Activated CD4-positive, CD25-positive, alpha-beta regulatory T cell treated with anti-CD3 and anti-CD28 coated beads, Interleukin-2, amount 50 U/mL, for 16 hours (primary cell): Measurements from ENCODE around the gene PAN3.
"Not testable (repeated sequence)": the region's sequence is repeated elsewhere in the genome, so short reads cannot be mapped to it uniquely, and the experiment has no call there.

ENCODE experiments used
- DNase-seq: peaks from one replicate; pipeline ENCODE4 v3.0.0-alpha.2; 2020; ENCODE audit warnings: low read depth, low spot score

PAN3 gene, protein sequence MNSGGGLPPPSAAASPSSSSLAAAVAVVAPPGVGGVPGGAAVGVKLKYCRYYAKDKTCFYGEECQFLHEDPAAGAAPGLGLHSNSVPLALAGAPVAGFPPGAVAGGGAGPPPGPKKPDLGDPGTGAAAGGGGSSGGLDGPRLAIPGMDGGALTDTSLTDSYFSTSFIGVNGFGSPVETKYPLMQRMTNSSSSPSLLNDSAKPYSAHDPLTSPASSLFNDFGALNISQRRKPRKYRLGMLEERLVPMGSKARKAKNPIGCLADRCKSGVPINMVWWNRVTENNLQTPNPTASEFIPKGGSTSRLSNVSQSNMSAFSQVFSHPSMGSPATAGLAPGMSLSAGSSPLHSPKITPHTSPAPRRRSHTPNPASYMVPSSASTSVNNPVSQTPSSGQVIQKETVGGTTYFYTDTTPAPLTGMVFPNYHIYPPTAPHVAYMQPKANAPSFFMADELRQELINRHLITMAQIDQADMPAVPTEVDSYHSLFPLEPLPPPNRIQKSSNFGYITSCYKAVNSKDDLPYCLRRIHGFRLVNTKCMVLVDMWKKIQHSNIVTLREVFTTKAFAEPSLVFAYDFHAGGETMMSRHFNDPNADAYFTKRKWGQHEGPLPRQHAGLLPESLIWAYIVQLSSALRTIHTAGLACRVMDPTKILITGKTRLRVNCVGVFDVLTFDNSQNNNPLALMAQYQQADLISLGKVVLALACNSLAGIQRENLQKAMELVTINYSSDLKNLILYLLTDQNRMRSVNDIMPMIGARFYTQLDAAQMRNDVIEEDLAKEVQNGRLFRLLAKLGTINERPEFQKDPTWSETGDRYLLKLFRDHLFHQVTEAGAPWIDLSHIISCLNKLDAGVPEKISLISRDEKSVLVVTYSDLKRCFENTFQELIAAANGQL

DNA sequence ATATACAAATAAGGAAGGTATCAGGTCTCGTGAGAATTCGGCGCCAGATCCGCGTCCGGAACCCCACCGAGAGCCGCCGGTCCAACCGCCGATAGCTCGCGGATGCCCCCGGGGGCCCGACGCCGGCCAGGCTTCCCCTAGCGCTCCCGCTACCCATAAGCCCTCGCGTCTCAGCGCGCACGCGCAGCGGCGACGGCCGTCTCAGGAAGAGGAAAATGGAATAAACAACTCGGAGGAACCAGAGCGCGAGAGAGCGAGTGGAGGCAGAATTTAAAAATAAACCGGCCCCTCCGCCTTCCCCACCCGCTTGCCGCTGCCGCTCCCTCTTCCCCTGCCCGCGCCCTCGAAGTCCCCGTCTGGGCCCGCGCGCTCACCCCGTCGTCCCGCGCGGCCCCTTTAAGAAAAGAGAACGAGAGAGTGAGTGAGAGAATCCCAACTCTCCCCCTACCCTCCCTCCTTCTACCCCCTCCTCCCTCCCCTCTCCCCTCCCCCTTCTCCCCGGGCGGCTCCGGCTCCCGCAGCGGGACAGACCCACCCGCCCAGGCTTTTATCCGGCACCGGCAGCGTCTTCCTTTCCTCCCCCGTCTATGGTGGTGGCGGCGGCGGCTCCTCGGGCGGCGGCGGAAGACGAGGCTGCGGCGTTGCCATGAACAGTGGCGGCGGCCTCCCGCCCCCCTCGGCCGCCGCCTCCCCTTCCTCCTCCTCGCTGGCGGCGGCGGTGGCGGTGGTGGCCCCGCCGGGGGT lies at the start of gene PAN3:
PAN3 (plus strand) TSS at position 534 of the 744 bp plus-strand sequence; CDS start at position 647, 113 bp downstream.
- peak; percentile 81 for DNase-seq

DNA sequence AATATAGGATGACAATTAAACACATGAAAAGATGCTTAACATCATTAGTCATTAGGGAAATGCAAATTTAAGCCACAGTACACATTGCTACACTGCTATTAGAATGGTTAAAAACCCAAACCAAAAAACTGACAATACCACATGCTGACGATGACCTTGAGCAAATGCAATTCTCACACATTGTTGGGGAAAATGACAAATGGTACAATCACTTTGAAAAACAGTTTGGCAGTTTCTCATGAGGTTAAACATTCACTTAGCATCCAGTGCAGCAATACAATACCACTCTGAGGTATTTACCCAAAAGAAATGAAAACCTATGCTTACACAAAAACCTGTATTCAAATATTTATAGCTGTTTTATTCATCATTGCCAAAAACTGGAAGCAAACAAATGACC lies 49.3 kb upstream of the PAN3 start:
- DNase-seq, result no peak

DNA sequence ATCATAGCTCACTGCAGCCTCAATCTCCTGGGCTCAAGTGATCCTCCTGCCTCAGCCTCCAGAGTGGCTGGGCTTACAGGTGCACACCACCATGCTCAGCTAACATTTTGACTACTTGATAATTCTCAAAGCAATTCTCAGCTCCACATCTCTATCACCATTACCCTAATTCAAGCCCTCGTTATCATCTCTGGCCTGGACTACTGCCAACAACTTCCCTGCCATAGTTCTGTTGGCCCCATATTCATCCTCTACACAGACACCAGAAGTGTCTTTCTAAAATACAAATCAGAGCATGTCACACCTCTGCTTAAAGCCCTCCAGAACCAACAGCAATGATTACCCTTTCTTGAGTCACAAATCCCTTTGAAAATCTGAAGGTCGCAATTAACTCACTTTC lies 45.9 kb upstream of the PAN3 start:
- DNase-seq, result no peak

DNA sequence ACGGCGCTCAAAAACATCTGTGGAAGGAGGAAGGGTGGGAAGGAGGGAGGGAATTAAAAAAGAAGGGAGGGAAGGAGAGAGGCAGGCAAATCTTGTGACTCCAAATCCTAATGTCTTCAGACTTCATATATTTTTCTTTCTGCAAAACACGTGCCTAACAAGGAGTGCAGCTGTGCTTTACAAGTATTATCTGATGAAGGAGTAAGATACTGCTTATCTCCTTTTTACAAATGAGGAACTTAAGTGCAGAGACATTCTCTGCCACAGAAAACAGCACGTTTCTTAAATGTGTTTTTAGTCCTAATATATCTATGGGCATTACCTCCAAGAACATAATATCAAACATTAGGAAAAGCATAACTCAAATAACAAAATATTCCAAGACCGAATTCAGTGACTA lies 44.5 kb upstream of the PAN3 start:
- no peak for DNase-seq

DNA sequence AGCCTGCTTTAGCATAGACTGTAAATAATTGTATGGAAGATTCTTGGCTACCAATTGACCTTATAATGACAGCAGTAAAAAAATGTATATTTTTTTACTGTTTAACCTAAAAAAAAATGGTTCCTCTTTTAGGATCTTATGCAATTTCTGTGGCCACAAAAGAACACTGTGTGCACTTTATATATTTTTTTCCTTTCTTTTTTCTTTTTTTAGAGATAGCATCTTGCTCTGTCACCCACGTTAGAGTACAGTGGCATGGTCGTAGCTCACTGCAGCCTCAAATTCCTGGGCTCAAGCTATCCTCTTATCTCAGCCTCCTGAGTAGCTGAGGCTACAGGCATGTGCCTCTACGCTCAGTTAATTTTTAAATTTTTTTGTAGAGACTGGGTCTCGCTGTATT lies 44.0 kb upstream of the PAN3 start:
- no peak for DNase-seq

DNA sequence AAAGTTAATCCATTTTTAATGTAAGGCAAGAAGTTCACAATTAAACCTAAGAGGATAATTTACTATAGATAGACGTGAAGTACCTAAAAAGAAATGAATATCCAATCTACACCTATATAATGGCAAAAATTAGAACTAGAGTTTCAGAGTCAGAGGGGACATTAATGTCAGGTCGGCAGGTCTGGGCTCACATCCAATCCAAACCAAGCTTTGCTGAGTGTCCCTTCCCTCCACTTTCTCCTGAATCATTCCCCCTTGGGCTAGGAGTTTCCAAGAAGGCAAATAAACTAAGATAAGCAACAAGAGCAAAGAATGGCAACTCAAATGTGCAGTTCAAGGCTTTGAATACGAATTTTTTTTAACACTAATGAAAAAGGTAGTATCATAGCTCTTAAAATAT lies 40.8 kb upstream of the PAN3 start:
- no peak for DNase-seq

DNA sequence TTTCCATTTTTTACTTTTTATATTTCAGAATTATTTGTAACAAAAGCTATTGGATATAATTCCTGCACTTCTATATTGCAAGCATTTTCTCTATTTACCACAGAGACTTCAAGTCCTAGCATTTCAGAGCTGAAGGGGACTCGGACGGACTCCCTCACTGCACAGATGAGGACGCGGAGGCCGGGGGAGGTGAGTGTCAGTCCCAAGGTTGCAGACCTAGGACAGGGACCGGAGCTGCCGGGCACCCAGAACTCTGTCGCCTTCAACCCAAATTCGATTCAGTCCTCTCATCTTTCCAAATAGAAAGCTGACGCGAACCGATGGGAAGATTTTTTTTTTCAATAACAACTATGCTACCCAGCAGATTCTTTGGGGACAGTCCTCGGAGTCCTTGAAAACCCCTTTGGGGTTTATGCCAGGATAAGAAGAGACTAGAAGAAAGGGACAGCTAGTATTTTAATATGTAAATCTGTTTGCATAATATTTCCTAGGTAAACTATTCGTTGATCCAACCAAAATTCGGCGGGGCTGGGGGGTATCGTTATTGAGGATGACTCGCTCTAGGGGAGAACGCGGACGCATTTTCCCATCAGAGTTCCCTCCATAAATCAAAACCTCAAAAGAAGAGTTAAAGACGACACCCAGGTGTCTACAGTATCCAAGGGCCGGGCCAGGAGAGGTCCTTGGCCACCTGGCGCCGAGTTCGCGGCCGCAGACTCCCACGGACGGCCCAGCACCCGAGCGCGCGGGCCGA lies 38.8 kb upstream of the PAN3 start:
- no peak for DNase-seq

DNA sequence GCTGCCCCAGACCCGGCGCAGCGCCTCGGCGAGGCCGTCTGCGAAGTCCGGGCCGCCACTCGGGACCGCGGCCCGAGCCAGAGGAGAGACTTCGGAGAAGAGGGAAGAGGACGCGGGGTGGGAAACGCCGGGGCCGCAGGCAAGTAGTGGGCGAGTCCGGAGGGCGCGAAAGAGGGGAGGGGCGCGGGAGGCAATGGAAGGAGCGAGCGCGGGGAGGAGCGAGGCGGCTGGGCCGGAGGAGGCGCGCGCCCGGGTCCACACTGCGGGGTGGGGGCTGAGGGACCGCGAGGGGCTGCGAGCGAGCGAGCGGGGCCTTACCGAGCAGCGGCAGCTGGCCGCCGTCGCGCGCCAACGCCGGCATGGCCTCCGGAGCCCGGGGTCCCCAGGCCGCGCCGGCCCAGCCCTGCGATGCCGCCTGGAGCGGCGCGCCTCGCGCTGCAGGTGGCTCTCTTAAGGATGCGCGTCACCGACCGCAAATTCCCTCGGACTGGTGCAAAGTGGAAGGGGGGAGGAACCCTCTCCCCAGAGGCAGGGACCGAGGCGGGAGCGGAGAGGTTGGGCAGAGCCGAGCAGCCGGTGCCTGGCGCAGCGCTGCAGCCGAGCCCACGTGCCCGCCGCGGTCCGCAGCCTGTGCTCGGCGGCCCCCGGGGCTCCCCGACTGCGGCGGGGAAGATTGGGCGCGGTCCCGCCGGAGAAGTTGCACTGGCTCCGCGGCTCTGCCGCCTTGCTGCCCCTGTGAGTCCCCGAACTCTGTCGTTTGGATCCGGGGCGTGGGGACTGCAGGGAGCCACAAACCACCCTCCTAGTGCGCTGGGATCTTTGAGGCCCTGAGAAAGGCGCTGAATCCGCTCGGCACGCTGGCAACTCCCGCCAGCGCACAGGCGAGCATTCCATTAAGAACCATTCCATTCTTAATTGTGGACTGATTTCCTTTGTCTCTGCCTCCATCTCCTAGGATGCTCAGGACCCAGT lies 37.9 kb upstream of the PAN3 start, which contains the start of gene FLT3:
FLT3 (minus strand) TSS at position 427 of the 972 bp plus-strand sequence; CDS start at position 361, 66 bp downstream.
- DNase-seq, result no peak

DNA sequence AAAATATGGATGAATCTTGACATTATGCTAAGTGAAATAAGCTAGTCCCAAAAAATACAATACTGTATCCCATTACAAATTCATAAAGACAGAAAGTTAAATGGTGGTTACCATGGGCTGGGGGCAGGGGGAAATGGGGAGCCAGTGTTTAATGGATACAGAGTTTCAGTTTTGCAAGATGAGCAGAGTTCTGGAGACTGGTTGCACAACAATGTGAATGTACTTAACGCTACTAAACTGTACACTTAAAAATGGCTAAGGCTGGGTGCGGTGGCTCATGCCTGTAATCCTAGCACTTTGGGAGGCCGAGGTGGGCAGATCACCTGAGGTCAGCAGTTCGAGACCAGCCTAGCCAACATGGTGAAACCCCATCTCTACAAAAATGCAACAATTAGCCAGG lies 36.5 kb upstream of the PAN3 start:
- DNase-seq, result not testable (repeated sequence)

DNA sequence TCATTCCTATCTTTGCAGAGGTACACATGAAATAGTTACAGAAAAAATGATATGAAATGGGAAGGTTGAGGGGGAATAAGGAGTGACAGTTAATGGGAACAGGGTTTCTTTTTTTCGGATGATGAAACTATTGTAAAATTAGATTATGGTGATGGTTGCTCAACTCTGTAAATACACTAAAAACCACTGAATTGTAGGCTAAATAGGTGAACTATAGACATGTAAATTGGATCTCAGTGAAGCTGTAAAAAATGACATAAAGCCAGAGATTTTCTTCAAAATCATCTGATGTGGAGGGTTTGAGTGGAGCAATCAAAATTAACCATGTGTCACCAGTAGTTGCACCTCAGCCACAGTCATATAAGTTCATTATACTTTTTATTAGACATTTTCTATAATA lies 31.4 kb upstream of the PAN3 start:
- DNase-seq, result no peak

DNA sequence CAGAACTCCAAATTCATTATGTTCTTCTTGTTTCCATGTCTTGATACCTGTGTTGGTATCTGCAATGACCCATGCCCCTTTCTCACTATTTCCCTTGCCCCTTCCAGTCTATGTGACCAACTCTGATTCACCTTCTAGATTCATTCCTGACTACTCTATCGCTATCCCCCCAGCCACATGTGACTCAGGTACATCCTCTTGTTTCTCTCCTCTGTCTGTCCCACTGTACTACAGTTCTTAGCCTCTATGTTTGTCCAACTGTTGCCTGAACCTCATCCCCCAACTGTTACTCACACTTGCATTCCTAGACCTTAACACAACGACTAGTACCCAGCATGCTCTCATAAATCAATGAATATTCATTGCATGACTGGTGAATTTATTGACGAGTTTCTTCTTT lies 27.9 kb upstream of the PAN3 start:
- DNase-seq, result no peak

DNA sequence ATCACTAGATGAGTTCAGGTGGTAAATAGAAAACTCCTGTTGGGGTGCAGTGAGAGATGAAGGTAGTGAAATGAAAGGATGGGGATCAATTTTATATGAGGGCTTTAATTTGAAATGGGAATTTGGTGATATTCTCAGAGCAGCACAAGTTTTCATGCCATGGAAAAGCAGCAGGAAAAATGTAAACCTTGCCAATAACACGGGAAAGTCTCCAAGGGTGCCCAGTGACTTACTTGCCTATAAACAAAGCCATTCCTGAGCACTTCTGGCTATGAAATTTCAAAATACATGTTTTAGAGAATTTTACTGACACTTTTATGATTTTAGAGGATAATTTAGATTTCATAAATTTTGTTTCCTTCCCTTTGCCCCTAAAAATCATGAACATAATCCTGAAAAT lies 21.6 kb upstream of the PAN3 start:
- no peak for DNase-seq

DNA sequence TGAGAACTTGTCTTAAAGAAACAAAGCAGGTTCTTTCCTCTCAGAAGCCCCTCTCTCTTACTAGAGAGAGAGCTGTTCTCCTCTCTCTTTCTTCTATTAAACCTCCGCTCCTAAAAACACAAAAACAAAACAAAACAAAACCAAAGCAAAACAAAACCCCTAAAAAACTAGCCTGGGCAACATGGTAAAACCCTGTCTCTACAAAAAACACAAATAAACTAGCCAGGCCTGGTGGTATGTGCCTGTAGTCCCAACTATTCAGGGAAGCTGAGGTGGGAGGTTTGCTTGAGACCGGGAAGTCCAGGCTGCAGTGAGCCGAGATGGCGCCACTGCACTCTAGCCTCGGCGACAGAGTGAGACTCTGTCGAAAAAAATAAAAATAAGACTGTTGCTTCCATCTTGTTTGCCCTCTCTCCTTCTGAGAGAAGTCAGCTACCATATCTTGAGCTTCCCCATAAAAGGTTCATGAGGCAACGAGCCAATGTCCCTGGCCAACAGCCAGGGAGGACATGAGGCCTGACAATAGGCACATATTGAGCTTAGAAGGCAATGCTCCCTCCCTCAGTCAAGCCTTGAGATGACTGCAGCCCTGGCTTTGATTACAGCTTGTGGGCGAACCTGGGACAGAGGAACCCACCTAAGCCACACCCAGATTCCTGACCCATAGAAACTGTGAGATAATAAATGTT lies 20.5 kb upstream of the PAN3 start:
- DNase-seq, result no peak

DNA sequence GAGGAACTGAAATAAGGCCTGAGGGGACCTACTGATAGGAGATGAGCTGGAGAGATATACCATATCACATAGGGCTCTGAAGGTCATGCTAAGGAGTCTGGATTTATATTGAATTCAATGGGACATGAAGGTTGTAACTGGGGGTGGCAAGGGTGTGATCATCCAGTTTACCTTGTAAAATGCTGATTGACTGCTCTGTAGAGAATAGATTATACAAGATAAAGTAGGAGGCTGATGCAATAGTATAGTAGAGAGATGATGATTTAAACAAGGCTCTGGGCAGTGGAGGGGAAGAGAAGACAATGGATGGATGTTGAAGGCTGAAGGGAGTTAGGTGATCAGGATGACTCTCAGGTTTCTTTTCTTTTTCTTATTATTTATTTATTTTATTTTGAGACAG lies 18.0 kb upstream of the PAN3 start:
- DNase-seq, result no peak

DNA sequence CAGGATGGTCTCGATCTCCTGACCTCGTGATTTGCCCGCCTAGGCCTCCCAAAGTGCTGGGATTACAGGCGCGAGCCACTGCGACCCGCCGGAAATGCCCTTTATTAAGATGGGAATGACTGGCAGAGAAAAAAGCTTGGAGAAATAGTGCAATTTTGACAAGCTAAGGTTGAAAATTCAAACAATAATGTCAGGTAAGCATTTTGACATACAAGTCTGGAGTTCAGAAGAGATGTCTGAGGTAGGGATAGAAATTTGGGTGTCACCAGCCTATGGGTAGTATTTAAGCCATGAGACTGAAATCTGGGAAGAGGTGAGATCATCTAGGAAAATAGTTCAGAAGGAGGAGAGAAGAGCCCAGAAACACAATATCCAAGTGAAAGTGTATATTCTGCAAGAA lies 17.1 kb upstream of the PAN3 start:
- no peak for DNase-seq

DNA sequence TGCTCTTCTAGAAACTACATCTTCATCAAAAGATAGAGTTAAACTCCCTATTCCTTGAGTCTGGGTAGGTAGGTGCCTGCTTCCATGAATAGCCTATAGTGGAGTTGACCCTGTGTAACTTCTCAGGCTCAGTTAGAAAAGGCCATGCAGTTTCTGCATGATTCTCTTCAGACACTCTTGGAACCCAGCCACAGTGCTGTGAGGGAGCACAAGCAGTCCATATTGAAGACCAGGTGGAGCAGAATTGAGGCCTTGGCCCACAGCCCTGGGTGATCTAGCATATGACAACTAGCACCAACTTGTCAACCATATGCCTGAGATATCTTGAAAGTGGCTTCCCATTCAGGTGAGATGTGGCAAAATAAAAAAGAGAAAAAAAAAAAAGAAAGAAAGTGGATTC lies 10.3 kb upstream of the PAN3 start:
- no peak for DNase-seq

DNA sequence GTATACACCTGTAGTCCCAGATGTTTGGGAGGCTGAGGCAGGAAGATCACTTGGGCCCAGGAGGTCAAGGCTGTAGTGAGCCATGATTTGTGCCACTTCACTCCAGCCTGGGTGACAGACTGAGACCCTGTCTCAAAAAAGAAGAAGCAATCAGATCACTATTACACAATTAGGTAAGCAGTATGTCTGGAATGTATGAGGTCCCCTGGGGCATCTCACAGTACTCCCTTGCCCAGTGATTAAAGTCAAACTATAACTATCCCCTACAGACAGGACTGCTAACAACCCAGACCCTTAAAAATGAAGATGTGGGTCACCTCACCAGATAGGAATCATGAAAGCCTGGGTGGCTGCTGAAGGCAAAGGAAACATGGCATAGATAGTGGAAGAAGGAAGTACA lies 9.4 kb upstream of the PAN3 start:
- no peak for DNase-seq

DNA sequence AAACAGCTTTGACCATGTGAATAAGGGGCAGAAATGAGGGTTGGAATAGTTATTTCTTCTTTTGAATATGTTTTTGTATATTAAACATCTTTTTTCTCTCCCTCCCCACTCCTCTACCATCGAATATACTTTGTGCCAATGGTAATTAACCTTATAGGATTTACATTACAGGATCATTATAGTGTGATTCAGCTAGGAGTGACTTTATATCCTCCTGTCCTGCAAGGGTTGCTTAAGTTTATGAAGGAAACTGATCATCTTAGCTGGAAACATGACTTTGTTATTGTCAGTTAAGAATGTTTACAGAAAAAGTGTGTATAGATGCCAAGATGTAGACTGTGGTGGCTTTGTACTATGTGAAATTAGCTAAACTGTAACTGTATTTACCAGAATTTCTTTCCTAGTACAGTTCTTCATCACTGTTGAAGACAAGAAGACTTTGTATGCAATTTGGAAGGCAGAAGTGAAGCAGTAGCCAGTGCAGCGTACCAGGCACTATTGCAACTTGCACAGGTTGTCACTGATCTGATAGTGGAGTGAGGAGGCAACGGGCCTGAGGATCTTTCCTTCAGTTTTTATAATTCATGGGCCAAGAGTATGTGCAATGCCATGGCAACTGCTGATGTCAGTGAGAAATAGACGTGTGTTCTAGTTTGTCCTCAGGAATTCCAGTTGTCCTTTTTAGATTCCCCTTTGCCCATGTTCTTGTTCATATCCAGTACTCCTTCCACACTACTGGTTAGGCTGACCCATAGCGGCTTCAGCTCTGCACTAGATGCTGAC lies 8.2 kb upstream of the PAN3 start:
- no peak for DNase-seq

DNA sequence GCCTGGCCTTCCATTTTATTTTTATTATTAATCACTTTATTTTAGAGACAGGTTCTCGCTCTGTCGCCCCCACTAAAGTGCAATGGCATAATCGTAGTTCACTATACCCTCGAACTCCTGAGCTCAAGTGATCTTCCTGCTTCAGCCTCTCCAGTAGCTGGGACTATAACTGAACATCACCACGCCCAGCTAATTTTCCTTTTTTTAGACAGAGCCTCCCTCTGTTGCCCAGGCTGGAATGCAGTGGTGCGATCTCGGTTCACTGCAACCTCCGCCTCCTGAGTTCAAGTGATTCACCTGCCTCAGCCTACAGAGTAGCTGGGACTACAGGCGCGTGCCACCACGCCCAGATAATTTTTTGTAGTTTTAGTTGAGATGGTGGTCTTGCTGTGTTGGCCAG lies 6.7 kb upstream of the PAN3 start:
- no peak for DNase-seq
